Fibroblast of the aortic adventitia (primary cell): ENCODE measurements around the gene RBPJ. TPM values are rescaled to one million over a fixed set of nuclear protein-coding genes. Genes with fewer than 3 reads are reported as not detected.

ENCODE experiments used
- DNase-seq: peaks from one replicate; pipeline ENCODE4 v3.0.0-alpha.2; 2010; ENCODE audit warnings: low read depth
- H3K4me3 ChIP-seq: 2 replicates; pipeline ENCODE4 v1.5.1; 2011; ENCODE audit warnings: low read depth, mild to moderate bottlenecking, control low read depth, low read length, moderate library complexity
- CTCF ChIP-seq: IDR thresholded peaks from 2 replicates; pipeline ENCODE4 v1.5.1; 2011; ENCODE audit warnings: mild to moderate bottlenecking, low read length, control low read depth, inconsistent platforms; ENCODE audit not compliant: insufficient read depth
- total RNA-seq: library from RNA; depleted of rRNA; stranded (reverse); fragments of >200 nt; gene quantifications from 2 replicates; pipeline ENCODE4 v1.2.3, GENCODE V29; 2012; ENCODE audit warnings: low replicate concordance

Gene RBPJ
- total RNA-seq, 1 donor: 264 TPM

DNA sequence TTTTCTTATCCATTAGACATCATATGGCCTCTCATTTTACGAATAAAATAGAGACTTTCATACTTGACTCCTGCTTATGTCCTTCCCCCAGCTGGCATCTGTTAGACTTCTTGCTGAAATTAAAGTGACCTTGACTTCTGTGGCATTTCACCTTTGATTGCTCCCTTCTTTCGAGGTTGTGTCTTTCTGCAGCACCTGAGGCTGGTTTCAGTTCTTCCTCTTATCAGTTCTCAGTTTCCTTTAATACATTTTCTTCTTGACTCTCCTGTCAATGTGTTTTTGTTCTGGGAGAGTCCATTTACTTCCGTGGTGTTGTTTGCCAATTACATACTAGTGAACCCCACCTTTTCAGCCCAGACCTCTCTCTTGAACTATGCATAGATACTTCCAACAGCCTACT, 81.6 kb downstream of the RBPJ start:
- DNase-seq: no peak

DNA sequence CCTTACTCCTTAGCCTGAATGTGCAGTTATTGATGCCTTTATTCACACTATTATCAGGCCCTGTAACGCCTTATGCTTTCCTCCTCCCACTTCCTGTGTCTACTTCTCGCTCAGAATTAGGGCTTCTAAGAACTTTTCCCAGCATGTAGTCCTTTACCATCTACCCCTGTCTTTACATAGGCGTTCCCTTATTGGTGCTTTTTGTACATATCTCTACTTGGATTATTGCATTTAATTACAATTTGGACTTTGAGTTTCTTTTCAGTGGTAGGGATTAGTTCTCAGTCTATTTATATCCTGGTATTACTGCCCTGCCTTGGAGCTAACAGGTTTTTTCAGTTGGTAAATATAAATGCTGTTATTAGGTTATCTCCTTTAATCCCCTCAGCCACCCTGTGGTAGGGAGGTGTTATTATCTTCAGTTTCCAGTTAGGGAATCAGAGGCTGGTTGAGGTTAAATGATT, 84.0 kb downstream of the RBPJ start:
- DNase-seq: no peak
- peak; percentile 9 for TF ChIP-seq CTCF
- H3K4me3 ChIP-seq: no peak overlapping the region

More for the DNA sequence above, 81.6 kb downstream of the RBPJ start:
- H3K4me3 ChIP-seq: no peak overlapping the region
- TF ChIP-seq CTCF: no peak

- no peak overlapping the region for H3K4me3 ChIP-seq
- TF ChIP-seq CTCF: no peak
- no peak for DNase-seq
Observed at GRCh38 chr4:26406346-26406975, 85.6 kb downstream of the RBPJ start.

GRCh38 chr4:26407476-26407875, 86.7 kb downstream of the RBPJ start:
- H3K4me3 ChIP-seq: no peak overlapping the region
- no peak for TF ChIP-seq CTCF
- DNase-seq: peak; percentile 23

DNA sequence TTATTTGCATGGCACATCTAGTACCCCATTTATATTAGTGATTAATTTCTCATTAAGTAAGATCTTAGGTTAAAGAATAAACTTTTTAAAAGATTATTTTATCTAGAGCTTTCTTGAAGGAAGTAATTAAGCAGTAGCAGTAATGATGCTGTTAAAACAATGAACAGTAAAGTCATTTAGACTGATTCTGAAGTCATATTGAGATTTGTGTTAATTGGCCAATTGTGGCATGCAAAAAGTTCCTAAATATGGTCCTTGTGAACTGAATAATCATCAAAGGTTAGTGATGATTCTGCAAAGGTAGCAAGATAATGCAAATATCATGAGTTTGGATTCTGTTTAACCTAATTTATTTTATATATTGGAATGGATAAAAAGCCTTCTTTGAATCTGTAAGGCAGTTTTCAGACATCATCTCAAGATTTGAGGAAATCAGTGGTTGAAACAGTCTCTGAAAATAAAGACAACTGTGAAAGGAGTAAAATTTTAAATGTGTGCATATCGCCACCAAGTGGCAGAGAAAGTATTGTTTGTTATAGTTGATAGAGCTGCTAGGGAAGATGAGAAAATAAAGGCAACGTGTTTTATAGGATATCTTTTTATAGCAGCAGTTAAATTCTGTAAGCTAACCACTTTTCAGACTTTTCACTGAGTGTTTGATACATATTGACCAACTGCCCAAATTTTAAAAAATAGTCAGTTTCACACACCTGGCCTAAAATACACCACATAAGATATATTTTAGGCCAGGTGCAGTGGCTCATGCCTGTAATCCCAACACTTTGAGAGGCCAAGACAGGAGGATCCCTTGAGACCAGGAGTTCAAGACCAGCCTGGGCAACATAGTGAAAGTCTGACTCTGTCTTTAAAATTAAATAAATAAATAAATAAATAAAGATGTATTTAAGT, 89.8 kb downstream of the RBPJ start:
- TF ChIP-seq CTCF: peak; percentile 48

GRCh38 chr4:26412381-26413372, 91.9 kb downstream of the RBPJ start:
- no peak for TF ChIP-seq CTCF
- H3K4me3 ChIP-seq: no peak overlapping the region
- peak; percentile 77 for DNase-seq

More for the DNA sequence above, 89.8 kb downstream of the RBPJ start:
- H3K4me3 ChIP-seq: no peak overlapping the region
- peak; percentile 79 for DNase-seq
